Panc1 (cell line): ENCODE data around the gene NEXN. TPM values are rescaled to one million over a fixed set of nuclear protein-coding genes. Genes with fewer than 3 reads are reported as not detected.

Experiments
- ATAC-seq: fragments of 200-7000 bp; cut with Tn5 transposase; 2 replicates; pipeline ENCODE4 v1.9.1; 2020; ENCODE audit warnings: mild to moderate bottlenecking, moderate library complexity
- BruUV-seq: library from RNA; stranded (reverse); fragments of 400-500 nt; replicated peaks from 2 replicates; lab custom pipeline; 2021; lab: Mats Ljungman, UMichigan
- CTCF ChIA-PET: fragments of 300-600 bp; sonication (Branson Sonifier 250); formaldehyde crosslinking; loops from one replicate; lab custom pipeline; 2022; ENCODE audit warnings: antibody characterized with exemption; lab: Charles Lee
- POLR2A ChIA-PET: fragments of 300-600 bp; sonication (Branson Sonifier 250); formaldehyde crosslinking; loops from one replicate; lab custom pipeline; 2022; ENCODE audit warnings: antibody characterized with exemption; lab: Charles Lee
- DNase-seq: peaks from one replicate; pipeline ENCODE4 v3.0.0-alpha.2; 2010; ENCODE audit warnings: low read depth, low spot score
- H3K27ac ChIP-seq: 2 replicates; pipeline ENCODE4 v1.5.1; 2011; ENCODE audit warnings: mild to moderate bottlenecking, low read length, inconsistent platforms
- H3K27me3 ChIP-seq: fragments of 200-500 bp; sonication (Bioruptor generic); 2 replicates; pipeline ENCODE4 v1.6.0; 2014; ENCODE audit warnings: low read length, inconsistent platforms; ENCODE audit not compliant: control insufficient read depth, insufficient read depth
- H3K36me3 ChIP-seq: fragments of 200-500 bp; sonication (Bioruptor generic); 2 replicates; pipeline ENCODE4 v1.5.1; 2014; ENCODE audit warnings: inconsistent platforms, mild to moderate bottlenecking, low read length, moderate library complexity; ENCODE audit not compliant: control insufficient read depth, insufficient read depth
- H3K4me1 ChIP-seq: 2 replicates; pipeline ENCODE4 v1.5.1; 2011; ENCODE audit warnings: inconsistent platforms, mild to moderate bottlenecking, low read length, moderate library complexity; ENCODE audit not compliant: control insufficient read depth, insufficient read depth
- H3K4me3 ChIP-seq, 2 experiments: 2 replicates each; pipeline ENCODE4 v1.5.1; 2011 to 2012; ENCODE audit warnings: low read depth in 2 of 2, low read length in 2 of 2, mild to moderate bottlenecking in 2 of 2, inconsistent platforms in 1 of 2, moderate library complexity in 1 of 2
- H3K9me3 ChIP-seq: fragments of 200-500 bp; sonication (Bioruptor generic); 2 replicates; pipeline ENCODE4 v1.5.1; 2014; ENCODE audit warnings: low read depth, mild to moderate bottlenecking, inconsistent platforms, low read length, moderate library complexity; ENCODE audit not compliant: control insufficient read depth, insufficient read depth
- CTCF ChIP-seq: fragments of 450-650 bp; IDR thresholded peaks from 2 replicates; pipeline ENCODE4 v1.5.1; 2017; ENCODE audit warnings: mild to moderate bottlenecking
- POLR2AphosphoS5 ChIP-seq: IDR thresholded peaks from 2 replicates; pipeline ENCODE4 v1.6.1; 2012; ENCODE audit warnings: mild to moderate bottlenecking, low read depth, low read length, moderate library complexity
- SIN3A ChIP-seq: IDR thresholded peaks from 2 replicates; pipeline ENCODE4 v1.6.1; 2012; ENCODE audit warnings: low read depth, mild to moderate bottlenecking, low read length, moderate library complexity, borderline replicate concordance; ENCODE audit not compliant: insufficient read depth
- TCF7L2 ChIP-seq: IDR thresholded peaks from 2 replicates; pipeline ENCODE4 v1.6.1; 2011; ENCODE audit warnings: mild to moderate bottlenecking, low read depth, low read length, inconsistent platforms
- in situ Hi-C: cut with HindIII; loops from 2 replicates; pipeline ENCODE4 v1.10.0; 2016; ENCODE audit warnings: low sequenced_read_pairs, low pct_unique_long_range_greater_than_20kb
- intact Hi-C: fragments of 100-400 bp; cut with micrococcal nuclease; formaldehyde crosslinking; loops from one replicate; pipeline ENCODE4 v1.10.0; 2022; ENCODE audit not compliant: unreplicated experiment
- total RNA-seq: library from RNA; stranded (reverse); gene quantifications from one replicate; pipeline ENCODE4 v1.2.1, GENCODE V29; 2021; ENCODE audit not compliant: unreplicated experiment
- TF ChIP-seq, protein P1 (sequence below), 2 experiments: IDR thresholded peaks; 2 replicates each; pipeline ENCODE4 v1.6.1; 2011 to 2012; ENCODE audit warnings: low read depth in 2 of 2, control low read depth in 1 of 2, low read length in 1 of 2, mild to moderate bottlenecking in 1 of 2, moderate library complexity in 1 of 2; ENCODE audit not compliant: insufficient read depth in 1 of 2

The NEXN gene
- total RNA-seq, 1 experiment from 2014 or later, result 5.4 TPM

DNA sequence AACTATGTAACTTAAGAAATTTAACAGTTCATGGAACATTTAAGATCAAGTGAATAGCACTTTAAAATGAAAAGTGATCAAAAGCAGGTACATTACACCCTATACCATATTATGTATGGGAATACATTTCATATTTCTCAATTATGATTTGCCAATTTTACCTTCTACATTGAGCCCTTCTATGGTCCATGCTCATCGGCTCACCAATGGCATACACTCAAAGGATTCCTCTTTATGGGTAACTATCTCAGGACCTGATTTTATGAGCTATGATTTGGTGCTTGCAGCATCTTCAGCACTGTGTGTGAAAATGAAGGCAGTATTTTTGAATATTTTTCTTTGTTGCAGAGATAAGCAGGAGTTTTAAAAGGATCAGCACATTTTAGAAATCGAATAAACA, 56.9 kb downstream of the NEXN start:
- DNase-seq (no peak), ATAC-seq (no peak)
- ChIA-PET POLR2A (no interaction called here), CTCF (no interaction called here)
- no peak overlapping the region for H3K4me3 ChIP-seq
- H3K9me3 ChIP-seq, result no peaks in the 10 kb centered on the region
- BruUV-seq, result no TSS peak
- no peaks in the 10 kb centered on the region for H3K27me3 ChIP-seq
- intact Hi-C loops (loop anchor here (10.0 kb wide), 1 partner anchor 169 kb away; no protein-coding TSS in a partner anchor), in situ Hi-C loops (no loop called here)
- no peak for TF ChIP-seq TCF7L2
- no peak for TF ChIP-seq CTCF
- TF ChIP-seq POLR2AphosphoS5, result no peak
- TF ChIP-seq, protein P1, sequence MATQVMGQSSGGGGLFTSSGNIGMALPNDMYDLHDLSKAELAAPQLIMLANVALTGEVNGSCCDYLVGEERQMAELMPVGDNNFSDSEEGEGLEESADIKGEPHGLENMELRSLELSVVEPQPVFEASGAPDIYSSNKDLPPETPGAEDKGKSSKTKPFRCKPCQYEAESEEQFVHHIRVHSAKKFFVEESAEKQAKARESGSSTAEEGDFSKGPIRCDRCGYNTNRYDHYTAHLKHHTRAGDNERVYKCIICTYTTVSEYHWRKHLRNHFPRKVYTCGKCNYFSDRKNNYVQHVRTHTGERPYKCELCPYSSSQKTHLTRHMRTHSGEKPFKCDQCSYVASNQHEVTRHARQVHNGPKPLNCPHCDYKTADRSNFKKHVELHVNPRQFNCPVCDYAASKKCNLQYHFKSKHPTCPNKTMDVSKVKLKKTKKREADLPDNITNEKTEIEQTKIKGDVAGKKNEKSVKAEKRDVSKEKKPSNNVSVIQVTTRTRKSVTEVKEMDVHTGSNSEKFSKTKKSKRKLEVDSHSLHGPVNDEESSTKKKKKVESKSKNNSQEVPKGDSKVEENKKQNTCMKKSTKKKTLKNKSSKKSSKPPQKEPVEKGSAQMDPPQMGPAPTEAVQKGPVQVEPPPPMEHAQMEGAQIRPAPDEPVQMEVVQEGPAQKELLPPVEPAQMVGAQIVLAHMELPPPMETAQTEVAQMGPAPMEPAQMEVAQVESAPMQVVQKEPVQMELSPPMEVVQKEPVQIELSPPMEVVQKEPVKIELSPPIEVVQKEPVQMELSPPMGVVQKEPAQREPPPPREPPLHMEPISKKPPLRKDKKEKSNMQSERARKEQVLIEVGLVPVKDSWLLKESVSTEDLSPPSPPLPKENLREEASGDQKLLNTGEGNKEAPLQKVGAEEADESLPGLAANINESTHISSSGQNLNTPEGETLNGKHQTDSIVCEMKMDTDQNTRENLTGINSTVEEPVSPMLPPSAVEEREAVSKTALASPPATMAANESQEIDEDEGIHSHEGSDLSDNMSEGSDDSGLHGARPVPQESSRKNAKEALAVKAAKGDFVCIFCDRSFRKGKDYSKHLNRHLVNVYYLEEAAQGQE (IDR thresholded peaks at IDR 0.05; ENCODE audit: insufficient read depth in 1 of 2, low read depth in 2 of 2, low read length in 1 of 2), result no peak
- no peak for TF ChIP-seq SIN3A
- no peak overlapping the region for H3K27ac ChIP-seq
- peaks cover 80% of the 10 kb centered on the region for H3K36me3 ChIP-seq
- no peaks in the 10 kb centered on the region for H3K4me1 ChIP-seq

DNA sequence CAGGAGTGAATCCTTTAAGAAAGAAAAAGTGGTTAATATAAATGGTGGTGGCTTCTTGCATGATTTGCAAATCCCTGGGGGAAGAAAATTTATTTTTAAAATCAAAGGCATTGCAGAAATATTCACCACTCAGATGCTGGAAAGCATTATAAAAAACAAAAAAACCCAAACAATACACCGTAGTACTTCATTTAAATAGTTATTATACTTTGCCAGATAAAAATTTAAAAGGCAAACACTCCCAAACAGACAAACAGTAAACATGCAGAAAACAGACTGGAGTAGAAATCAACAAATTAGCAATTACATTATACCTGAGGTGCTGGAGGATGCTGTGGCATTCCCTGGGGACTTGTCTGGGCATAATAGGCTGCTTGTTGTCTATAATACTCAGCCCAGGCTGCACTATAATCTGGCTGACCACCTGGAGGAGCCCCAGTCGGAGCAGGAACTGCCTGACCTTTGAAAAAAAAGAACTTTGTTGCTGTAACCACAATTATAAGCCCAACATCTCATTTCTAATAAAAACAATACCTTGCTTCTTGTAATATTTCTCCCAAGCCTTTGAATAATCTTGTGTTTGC, 60.5 kb downstream of the NEXN start:
- DNase-seq, result no peak
- 0 out of 2 replicates have a peak, but pooled peaks have one; percentile 56 for ATAC-seq
- no peak overlapping the region for H3K4me3 ChIP-seq
- H3K27ac ChIP-seq, result no peak overlapping the region
- ChIA-PET POLR2A (no interaction called here), CTCF (no interaction called here)
- peaks cover 70% of the 10 kb centered on the region for H3K36me3 ChIP-seq
- no TSS peak for BruUV-seq
- intact Hi-C loops, result loop anchor here (10.0 kb wide), 1 partner anchor 166 kb away; no protein-coding TSS in a partner anchor
- no peaks in the 10 kb centered on the region for H3K27me3 ChIP-seq
- no peaks in the 10 kb centered on the region for H3K4me1 ChIP-seq
- peak; percentile 33 for TF ChIP-seq CTCF
- TF ChIP-seq, protein P1 (IDR thresholded peaks at IDR 0.05; ENCODE audit: insufficient read depth in 1 of 2, low read depth in 2 of 2, low read length in 1 of 2), result no peak
- H3K9me3 ChIP-seq, result no peaks in the 10 kb centered on the region
- in situ Hi-C loops, result no loop called here
